Thyroid gland (tissue), 4 donors: ENCODE data around the gene OR7G1. TPM values are rescaled to one million over a fixed set of nuclear protein-coding genes. Genes with fewer than 3 reads are reported as not detected.

Experiments used
- DNase-seq, 2 donors: peaks; one replicate each; pipeline ENCODE4 v3.0.0-alpha.2; 2019
- H3K27ac ChIP-seq, 3 donors: fragments of 200-600 bp; sonication (generic); 1 replicate in 2 of 3; 2 replicates in 1 of 3; pipeline ENCODE4 v1.5.1; 2016 to 2019; ENCODE audit warnings: mild to moderate bottlenecking in 1 of 3, moderate library complexity in 1 of 3
- H3K27me3 ChIP-seq: fragments of 200-600 bp; sonication (generic); one replicate; pipeline ENCODE4 v1.5.1; 2019
- H3K36me3 ChIP-seq, 2 donors: fragments of 200-600 bp; sonication (generic); one replicate each; pipeline ENCODE4 v1.5.1; 2016 to 2019
- H3K4me1 ChIP-seq, 2 donors: fragments of 200-600 bp; sonication (generic); one replicate each; pipeline ENCODE4 v1.5.1; 2017 to 2019
- H3K4me3 ChIP-seq, 3 donors: fragments of 200-600 bp; sonication (generic); replicated peaks in 1 of 3; 1 replicate in 2 of 3; 2 replicates in 1 of 3; pipeline ENCODE4 v1.5.1; 2016; ENCODE audit warnings: mild to moderate bottlenecking in 1 of 3
- H3K9me3 ChIP-seq: fragments of 200-600 bp; sonication (generic); one replicate; pipeline ENCODE4 v1.5.1; 2017
- CTCF ChIP-seq, 6 experiments: fragments of 200-600 bp in 3 of 6; fragments of 450-650 bp in 3 of 6; sonication (generic) in 3 of 6; IDR thresholded peaks; one replicate each; pipeline ENCODE4 v1.5.1; 2016 to 2019; ENCODE audit warnings: antibody characterized with exemption in 6 of 6, mild to moderate bottlenecking in 2 of 6, inconsistent platforms in 1 of 6, moderate library complexity in 1 of 6
- POLR2A ChIP-seq, 2 donors: fragments of 450-650 bp; IDR thresholded peaks; one replicate each; pipeline ENCODE4 v1.6.1; 2017; ENCODE audit warnings: antibody characterized with exemption in 2 of 2, mild to moderate bottlenecking in 2 of 2, moderate library complexity in 1 of 2
- WGBS, 2 donors: methylation state at CpG; one replicate each; pipeline ENCODE4 v1.1.5; 2017; 5-methylcytosine and 5-hydroxymethylcytosine counted together
- intact Hi-C: fragments of 100-400 bp; cut with DNase I; formaldehyde crosslinking; loops from one replicate; pipeline ENCODE4 v1.15.1; 2023
- total RNA-seq, 4 donors: library from RNA; depleted of rRNA; stranded (reverse); fragments of >200 nt; gene quantifications; one replicate each; pipeline ENCODE4 v1.2.3, GENCODE V29; 2016

OR7G1 gene
- total RNA-seq, 4 donors from 2014 or later: not detected

- peaks cover 39 to 43% of the 10 kb centered on the region in 2 donors for H3K36me3 ChIP-seq
- H3K4me1 ChIP-seq: no peaks in the 10 kb centered on the region
- intact Hi-C loops: no loop called here
- no peak overlapping the region for H3K27ac ChIP-seq
- no peak overlapping the region for H3K4me3 ChIP-seq
- no peak for DNase-seq
- H3K9me3 ChIP-seq: no peaks in the 10 kb centered on the region
- WGBS, 2 donors: 97 to 99% methylated on average over 4 of the region's 4 CpGs
- H3K27me3 ChIP-seq: no peaks in the 10 kb centered on the region
- no peak for TF ChIP-seq POLR2A (IDR thresholded peaks at IDR 0.05)
- TF ChIP-seq CTCF (IDR thresholded peaks at IDR 0.05): no peak
These were observed 40.0 kb upstream of the OR7G1 start for GRCh38 chr19:9155591-9155990.

- no peak for DNase-seq
- Histone ChIP-seq H3K4me1 (no peaks in the 10 kb centered on the region), H3K36me3 (peaks cover 0 to 5% of the 10 kb centered on the region in 2 donors), H3K27me3 (no peaks in the 10 kb centered on the region), H3K4me3 (no peak overlapping the region), H3K9me3 (no peaks in the 10 kb centered on the region), H3K27ac (no peak overlapping the region)
- 90 to 96% methylated on average over 5 of the region's 5 CpGs for whole genome bisulfite sequencing, 2 donors
- intact Hi-C loops: no loop called here
- TF ChIP-seq CTCF (IDR thresholded peaks at IDR 0.05): no peak
- TF ChIP-seq POLR2A (IDR thresholded peaks at IDR 0.05): no peak
These were observed 35.8 kb upstream of the OR7G1 start for GRCh38 chr19:9151367-9151766.

- intact Hi-C loops: no loop called here
- DNase-seq: no peak
- TF ChIP-seq CTCF (IDR thresholded peaks at IDR 0.05) (no peak), POLR2A (IDR thresholded peaks at IDR 0.05) (no peak)
- Histone ChIP-seq H3K4me1 (no peaks in the 10 kb centered on the region), H3K27ac (no peak overlapping the region), H3K4me3 (no peak overlapping the region), H3K27me3 (no peaks in the 10 kb centered on the region), H3K9me3 (no peaks in the 10 kb centered on the region), H3K36me3 (peaks cover 0 to 4% of the 10 kb centered on the region in 2 donors)
- 95 to 100% methylated on average over 5 of the region's 5 CpGs for WGBS, 2 donors
These were observed 35.1 kb upstream of the OR7G1 start for GRCh38 chr19:9150650-9151049.

- H3K4me3 ChIP-seq: no peak overlapping the region
- TF ChIP-seq CTCF (IDR thresholded peaks at IDR 0.05) (no peak), POLR2A (IDR thresholded peaks at IDR 0.05) (no peak)
- intact Hi-C loops: no loop called here
- no peak for DNase-seq
- no peaks in the 10 kb centered on the region for H3K4me1 ChIP-seq
- peaks cover 0 to 4% of the 10 kb centered on the region in 2 donors for H3K36me3 ChIP-seq
- H3K27ac ChIP-seq: no peak overlapping the region
- 94 to 95% methylated on average over 4 of the region's 4 CpGs for WGBS, 2 donors
- no peaks in the 10 kb centered on the region for H3K9me3 ChIP-seq
- H3K27me3 ChIP-seq: no peaks in the 10 kb centered on the region
These were observed 34.4 kb upstream of the OR7G1 start for GRCh38 chr19:9149997-9150396.

GRCh38 chr19:9148697-9149096, 33.1 kb upstream of the OR7G1 start:
- TF ChIP-seq POLR2A (IDR thresholded peaks at IDR 0.05) (no peak), CTCF (IDR thresholded peaks at IDR 0.05) (no peak)
- no peaks in the 10 kb centered on the region for H3K9me3 ChIP-seq
- no peaks in the 10 kb centered on the region for H3K4me1 ChIP-seq
- H3K36me3 ChIP-seq: peaks cover 0 to 4% of the 10 kb centered on the region in 2 donors
- H3K27ac ChIP-seq: no peak overlapping the region
- DNase-seq: no peak
- intact Hi-C loops: no loop called here
- WGBS, 2 donors: 98 to 100% methylated on average over 3 of the region's 3 CpGs
- H3K27me3 ChIP-seq: no peaks in the 10 kb centered on the region
- no peak overlapping the region for H3K4me3 ChIP-seq
